A673 (cell line): ENCODE data around the gene COX6B2.

Experiments used
- CTCF ChIP-seq: fragments of 300-800, 200-600 bp; sonication (generic); conservative IDR thresholded peaks from 2 replicates; pipeline ENCODE4 v1.5.1; 2017; ENCODE audit warnings: low read depth, mild to moderate bottlenecking, antibody characterized with exemption, low read length, moderate library complexity, mixed read lengths
- EZH2 ChIP-seq: fragments of 200-600 bp; sonication (generic); IDR thresholded peaks from 2 replicates; pipeline ENCODE4 v1.6.1; 2017; ENCODE audit warnings: borderline replicate concordance, low read depth, mild to moderate bottlenecking, mixed read lengths, antibody characterized with exemption, low read length; ENCODE audit not compliant: poor library complexity, severe bottlenecking

GRCh38 chr19:55402509-55402908 lies 48.0 kb upstream of the COX6B2 start:
- TF ChIP-seq EZH2: no peak
- TF ChIP-seq CTCF: no peak
